H9 (cell line): ENCODE measurements around the gene PCGF2. TPM values are rescaled to one million over a fixed set of nuclear protein-coding genes. Genes with fewer than 3 reads are reported as not detected.

Experiments
- DNase-seq: peaks from one replicate; pipeline ENCODE4 v3.0.0-alpha.2; 2017
- H2AFZ ChIP-seq: one replicate; pipeline ENCODE4 v1.6.1; 2013; ENCODE audit warnings: mild to moderate bottlenecking, low read length, control low read depth, moderate library complexity
- H2AK5ac ChIP-seq: 2 replicates; pipeline ENCODE4 v1.6.1; 2013; ENCODE audit warnings: low read length, control low read depth, mixed read lengths; ENCODE audit not compliant: insufficient read length
- H2BK120ac ChIP-seq: one replicate; pipeline ENCODE4 v1.6.1; 2013; ENCODE audit warnings: low read depth, mild to moderate bottlenecking, low read length, control low read depth, inconsistent platforms; ENCODE audit not compliant: poor library complexity, severe bottlenecking
- H2BK12ac ChIP-seq: 2 replicates; pipeline ENCODE4 v1.6.1; 2013; ENCODE audit warnings: low read length, control low read depth, mixed read lengths, low read depth; ENCODE audit not compliant: insufficient read length
- H2BK15ac ChIP-seq: 2 replicates; pipeline ENCODE4 v1.6.1; 2013; ENCODE audit warnings: low read depth, low read length, control low read depth
- H2BK20ac ChIP-seq: one replicate; pipeline ENCODE4 v1.6.1; 2013; ENCODE audit warnings: low read depth, mild to moderate bottlenecking, low read length, control low read depth, inconsistent platforms; ENCODE audit not compliant: poor library complexity, severe bottlenecking
- H2BK5ac ChIP-seq: 2 replicates; pipeline ENCODE4 v1.6.1; 2013; ENCODE audit warnings: low read length, control low read depth, mixed read lengths; ENCODE audit not compliant: insufficient read length
- H3K14ac ChIP-seq: 2 replicates; pipeline ENCODE4 v1.6.1; 2013; ENCODE audit warnings: low read length, control low read depth; ENCODE audit not compliant: insufficient read depth
- H3K18ac ChIP-seq: 2 replicates; pipeline ENCODE4 v1.6.1; 2013; ENCODE audit warnings: low read depth, mild to moderate bottlenecking, mixed read lengths, low read length, control low read depth; ENCODE audit not compliant: insufficient read length
- H3K23ac ChIP-seq: 2 replicates; pipeline ENCODE4 v1.6.1; 2013; ENCODE audit warnings: low read length, control low read depth, mixed read lengths, low read depth; ENCODE audit not compliant: insufficient read length
- H3K23me2 ChIP-seq: 2 replicates; pipeline ENCODE4 v1.6.1; 2013; ENCODE audit warnings: low read depth, mild to moderate bottlenecking, mixed read lengths, low read length, control low read depth; ENCODE audit not compliant: insufficient read length, poor library complexity, severe bottlenecking
- H3K27ac ChIP-seq: 2 replicates; pipeline ENCODE4 v1.5.1; 2013; ENCODE audit warnings: low read length, control low read depth, mixed read lengths, low read depth; ENCODE audit not compliant: insufficient read length
- H3K27me3 ChIP-seq: 2 replicates; pipeline ENCODE4 v1.6.1; 2013; ENCODE audit warnings: low read length, control low read depth, inconsistent platforms; ENCODE audit not compliant: insufficient read depth
- H3K4ac ChIP-seq: 2 replicates; pipeline ENCODE4 v1.6.1; 2013; ENCODE audit warnings: low read depth, mild to moderate bottlenecking, control low read depth, inconsistent platforms, low read length, moderate library complexity
- H3K4me1 ChIP-seq: 2 replicates; pipeline ENCODE4 v1.6.1; 2013; ENCODE audit warnings: low read length, control low read depth, inconsistent platforms; ENCODE audit not compliant: insufficient read depth
- H3K4me2 ChIP-seq: 2 replicates; pipeline ENCODE4 v1.6.1; 2013; ENCODE audit warnings: low read length, control low read depth, mixed read lengths; ENCODE audit not compliant: insufficient read length, insufficient read depth
- H3K56ac ChIP-seq: 2 replicates; pipeline ENCODE4 v1.6.1; 2013; ENCODE audit warnings: low read depth, mild to moderate bottlenecking, mixed read lengths, low read length, control low read depth; ENCODE audit not compliant: insufficient read length
- H3K79me1 ChIP-seq: 2 replicates; pipeline ENCODE4 v1.6.1; 2013; ENCODE audit warnings: low read depth, mild to moderate bottlenecking, moderate library complexity, low read length, control low read depth, inconsistent platforms; ENCODE audit not compliant: insufficient read depth, poor library complexity, severe bottlenecking
- H3K79me2 ChIP-seq: 2 replicates; pipeline ENCODE4 v1.6.1; 2013; ENCODE audit warnings: low read length, control low read depth, inconsistent platforms; ENCODE audit not compliant: insufficient read depth
- H3K9ac ChIP-seq: 2 replicates; pipeline ENCODE4 v1.6.1; 2013; ENCODE audit warnings: low read length, control low read depth, mixed read lengths; ENCODE audit not compliant: insufficient read length; ENCODE audit errors: extremely low read depth
- H3K9me3 ChIP-seq: one replicate; pipeline ENCODE4 v1.6.1; 2013; ENCODE audit warnings: low read depth, low read length, inconsistent platforms; ENCODE audit not compliant: control insufficient read depth
- H3T11ph ChIP-seq: one replicate; pipeline ENCODE4 v1.6.1; 2013; ENCODE audit warnings: mild to moderate bottlenecking, low read length, control low read depth, inconsistent platforms
- H4K20me1 ChIP-seq: one replicate; pipeline ENCODE4 v1.6.1; 2013; ENCODE audit not compliant: control insufficient read depth, insufficient read length, insufficient read depth
- H4K5ac ChIP-seq: 2 replicates; pipeline ENCODE4 v1.6.1; 2013; ENCODE audit warnings: low read depth, mild to moderate bottlenecking, mixed read lengths, low read length, control low read depth; ENCODE audit not compliant: insufficient read length
- H4K8ac ChIP-seq: replicated peaks from 2 replicates; pipeline ENCODE4 v1.6.1; 2013; ENCODE audit warnings: low read length, control low read depth, mixed read lengths, low read depth; ENCODE audit not compliant: insufficient read length
- H4K91ac ChIP-seq: 2 replicates; pipeline ENCODE4 v1.6.1; 2013; ENCODE audit warnings: low read depth, mild to moderate bottlenecking, moderate library complexity, mixed read lengths, low read length, control low read depth; ENCODE audit not compliant: insufficient read length
- H3K27ac Mint-ChIP-seq, 3 experiments: 2 replicates in 2 of 3; 3 replicates in 1 of 3; pipeline ENCODE4 v1.8.0; 2020 to 2021; ENCODE audit warnings: mixed read lengths in 3 of 3, mild to moderate bottlenecking in 1 of 3, moderate library complexity in 1 of 3
- H3K27me3 Mint-ChIP-seq: 2 replicates; pipeline ENCODE4 v1.8.0; 2021; ENCODE audit warnings: low read depth, mild to moderate bottlenecking, moderate library complexity, mixed read lengths
- H3K36me3 Mint-ChIP-seq, 3 experiments: 2 replicates in 2 of 3; 3 replicates in 1 of 3; pipeline ENCODE4 v1.8.0; 2020 to 2021; ENCODE audit warnings: low read depth in 3 of 3, mixed read lengths in 3 of 3; ENCODE audit not compliant: insufficient read depth in 1 of 3
- H3K4me1 Mint-ChIP-seq, 2 experiments: 2 replicates each; pipeline ENCODE4 v1.8.0; 2020; ENCODE audit warnings: mixed read lengths in 2 of 2
- H3K4me3 Mint-ChIP-seq, 2 experiments: 2 replicates in 1 of 2; 3 replicates in 1 of 2; pipeline ENCODE4 v1.8.0; 2020 to 2021; ENCODE audit warnings: mild to moderate bottlenecking in 2 of 2, mixed read lengths in 2 of 2, moderate library complexity in 1 of 2
- H3K9me3 Mint-ChIP-seq, 2 experiments: 2 replicates in 1 of 2; 3 replicates in 1 of 2; pipeline ENCODE4 v1.8.0; 2020; ENCODE audit warnings: mild to moderate bottlenecking in 2 of 2, mixed read lengths in 2 of 2, moderate library complexity in 1 of 2
- WGBS: extraction: QIAGEN DNeasy Blood & Tissue Kit; methylation state at CpG from one replicate; pipeline ENCODE4 v1.1.7; 2013; ENCODE audit warnings: missing lambda C conversion rate, low lambda C conversion rate, mixed read lengths; ENCODE audit not compliant: insufficient read length; ENCODE audit errors: extremely low coverage; 5-methylcytosine and 5-hydroxymethylcytosine counted together
- total RNA-seq: library from RNA; stranded (reverse); gene quantifications from 2 replicates; pipeline ENCODE4 v1.2.1, GENCODE V29; 2021
- TF ChIP-seq, protein P1 (sequence below): fragments of 200-600 bp; sonication (generic); conservative IDR thresholded peaks from 3 replicates; pipeline ENCODE4 v1.8.0; 2021; ENCODE audit warnings: antibody characterized with exemption, mild to moderate bottlenecking

Gene PCGF2
- total RNA-seq, 1 experiment from 2014 or later = 106 TPM

GRCh38 chr17:38724337-38724988 is 23.7 kb downstream of the PCGF2 start:
- TF ChIP-seq, protein P1, sequence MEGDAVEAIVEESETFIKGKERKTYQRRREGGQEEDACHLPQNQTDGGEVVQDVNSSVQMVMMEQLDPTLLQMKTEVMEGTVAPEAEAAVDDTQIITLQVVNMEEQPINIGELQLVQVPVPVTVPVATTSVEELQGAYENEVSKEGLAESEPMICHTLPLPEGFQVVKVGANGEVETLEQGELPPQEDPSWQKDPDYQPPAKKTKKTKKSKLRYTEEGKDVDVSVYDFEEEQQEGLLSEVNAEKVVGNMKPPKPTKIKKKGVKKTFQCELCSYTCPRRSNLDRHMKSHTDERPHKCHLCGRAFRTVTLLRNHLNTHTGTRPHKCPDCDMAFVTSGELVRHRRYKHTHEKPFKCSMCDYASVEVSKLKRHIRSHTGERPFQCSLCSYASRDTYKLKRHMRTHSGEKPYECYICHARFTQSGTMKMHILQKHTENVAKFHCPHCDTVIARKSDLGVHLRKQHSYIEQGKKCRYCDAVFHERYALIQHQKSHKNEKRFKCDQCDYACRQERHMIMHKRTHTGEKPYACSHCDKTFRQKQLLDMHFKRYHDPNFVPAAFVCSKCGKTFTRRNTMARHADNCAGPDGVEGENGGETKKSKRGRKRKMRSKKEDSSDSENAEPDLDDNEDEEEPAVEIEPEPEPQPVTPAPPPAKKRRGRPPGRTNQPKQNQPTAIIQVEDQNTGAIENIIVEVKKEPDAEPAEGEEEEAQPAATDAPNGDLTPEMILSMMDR = no peak
- WGBS = no CpG with 5 or more reads among the region's 16 CpGs
- H4K8ac ChIP-seq = no peak overlapping the region
- H3K9me3 Mint-ChIP-seq = no peaks in the 10 kb centered on the region
- H3K18ac ChIP-seq = no peak overlapping the region
- H3K4ac ChIP-seq = no peak overlapping the region
- H3K36me3 Mint-ChIP-seq = peaks cover 2 to 7% (median 4%) of the 10 kb centered on the region in 3 experiments; a peak in 5 of 7 replicates
- H2BK12ac ChIP-seq = no peak overlapping the region
- H3K27ac Mint-ChIP-seq = no peak overlapping the region
- H3K9me3 ChIP-seq = no peaks in the 10 kb centered on the region
- H3K4me3 Mint-ChIP-seq = no peak overlapping the region
- H3K79me1 ChIP-seq = no peaks in the 10 kb centered on the region
- H3K79me2 ChIP-seq = no peaks in the 10 kb centered on the region
- peaks cover 17 to 28% of the 10 kb centered on the region in 2 experiments for H3K4me1 Mint-ChIP-seq
- no peak for DNase-seq
- peaks cover 55% of the 10 kb centered on the region for H3K27me3 Mint-ChIP-seq
- H4K5ac ChIP-seq = no peak overlapping the region
- H4K91ac ChIP-seq = no peak overlapping the region
- peaks cover 3% of the 10 kb centered on the region for H3K23me2 ChIP-seq
- H3K27ac ChIP-seq = no peak overlapping the region
- no peak overlapping the region for H3K23ac ChIP-seq
- no peak overlapping the region for H2BK20ac ChIP-seq
- no peak overlapping the region for H2BK120ac ChIP-seq
- H3K14ac ChIP-seq = no peak overlapping the region
- H2AFZ ChIP-seq = no peak overlapping the region
- H3K9ac ChIP-seq = no peak overlapping the region
- no peak overlapping the region for H2AK5ac ChIP-seq
- H3K27me3 ChIP-seq = peaks cover 9% of the 10 kb centered on the region; the same call in 1 of the 2 replicates
- no peak overlapping the region for H2BK15ac ChIP-seq
- H2BK5ac ChIP-seq = no peak overlapping the region
- H3T11ph ChIP-seq = no peak overlapping the region
- H4K20me1 ChIP-seq = peaks cover 3% of the 10 kb centered on the region
- H3K4me2 ChIP-seq = no peak overlapping the region
- H3K56ac ChIP-seq = no peak overlapping the region
- H3K4me1 ChIP-seq = no peaks in the 10 kb centered on the region
